HuH-7 (cell line): ENCODE results near the gene TEX50.
"Not testable (repeated sequence)": the region's sequence is repeated elsewhere in the genome, so short reads cannot be mapped to it uniquely, and the experiment has no call there.

ENCODE experiments used
- DNase-seq: peaks from one replicate; pipeline ENCODE4 v3.0.0; 2011; ENCODE audit warnings: low spot score

Gene TEX50

GRCh38 chr1:173663159-173663558 is 28.0 kb downstream of the TEX50 start:
- no peak for DNase-seq

- DNase-seq = no peak
Measured at GRCh38 chr1:173666646-173667045, 31.5 kb downstream of the TEX50 start.

GRCh38 chr1:173669491-173669941 is 34.4 kb downstream of the TEX50 start, which contains the start of gene ANKRD45:
Gene ANKRD45 (minus strand): TSS chr1:173669851. CDS start chr1:173659418, 10,433 bp downstream.
- DNase-seq = no peak

- DNase-seq = not testable (repeated sequence)
Measured at GRCh38 chr1:173674496-173674895, 39.4 kb downstream of the TEX50 start.

GRCh38 chr1:173680152-173680551 is 45.0 kb downstream of the TEX50 start:
- DNase-seq = not testable (repeated sequence)

- no peak for DNase-seq
Measured at GRCh38 chr1:173682184-173682583, 47.0 kb downstream of the TEX50 start.

- not testable (repeated sequence) for DNase-seq
Measured at GRCh38 chr1:173683838-173684237, 48.7 kb downstream of the TEX50 start.

- DNase-seq = not testable (repeated sequence)
Measured at GRCh38 chr1:173685121-173685520, 50.0 kb downstream of the TEX50 start.
